ENCODE measurements around the gene SLCO2A1.

GRCh38 chr3:134077649-134078161 lies 48.0 kb upstream of the SLCO2A1 start:
- no peak for TF ChIP-seq CTCF (IDR thresholded peaks at IDR 0.05; ENCODE audit: low read length)
- TF ChIP-seq EZH2 (optimal IDR thresholded peaks at IDR 0.05; ENCODE audit: low read depth, low read length): no peak

Measured in MM.1S (cell line).